Astrocyte (in vitro differentiated cells and primary cell): ENCODE measurements around the gene ZNF512B. TPM values are rescaled to one million over a fixed set of nuclear protein-coding genes. Genes with fewer than 3 reads are reported as not detected.

Experiments used
- DNase-seq: peaks from one replicate; pipeline ENCODE4 v3.0.0-alpha.2; 2010; ENCODE audit warnings: low read depth
- FAIRE-seq: peaks from 2 replicates; lab custom pipeline; 2011; peaks lifted over from hg19 to GRCh38; lab: Jason Lieb, UNC
- H2AFZ ChIP-seq: 2 replicates; pipeline ENCODE4 v1.6.0; 2012; ENCODE audit warnings: low read depth, low read length, inconsistent platforms
- H3K27ac ChIP-seq: 2 replicates; pipeline ENCODE4 v1.5.1; 2011; ENCODE audit warnings: low read depth, low read length, inconsistent platforms
- H3K27me3 ChIP-seq: 2 replicates; pipeline ENCODE4 v1.6.0; 2011; ENCODE audit warnings: low read length, inconsistent platforms; ENCODE audit not compliant: insufficient read depth
- H3K36me3 ChIP-seq: 2 replicates; pipeline ENCODE4 v1.5.1; 2011; ENCODE audit warnings: low read length, inconsistent platforms; ENCODE audit not compliant: insufficient read depth
- H3K4me1 ChIP-seq: 2 replicates; pipeline ENCODE4 v1.5.1; 2011; ENCODE audit warnings: low read length, inconsistent platforms; ENCODE audit not compliant: insufficient read depth
- H3K4me2 ChIP-seq: 2 replicates; pipeline ENCODE4 v1.6.0; 2012; ENCODE audit warnings: low read length, inconsistent platforms
- H3K4me3 ChIP-seq: 2 replicates; pipeline ENCODE4 v1.5.1; 2011; ENCODE audit warnings: low read depth, mild to moderate bottlenecking, low read length, inconsistent platforms; ENCODE audit not compliant: insufficient read depth
- H3K79me2 ChIP-seq: 2 replicates; pipeline ENCODE4 v1.6.0; 2012; ENCODE audit warnings: mild to moderate bottlenecking, low read length, inconsistent platforms; ENCODE audit not compliant: insufficient read depth
- H3K9ac ChIP-seq: 2 replicates; pipeline ENCODE4 v1.6.0; 2012; ENCODE audit warnings: mild to moderate bottlenecking, low read length, inconsistent platforms
- H3K9me3 ChIP-seq: 2 replicates; pipeline ENCODE4 v1.5.1; 2012; ENCODE audit warnings: low read depth, mild to moderate bottlenecking, low read length, inconsistent platforms; ENCODE audit not compliant: insufficient read depth
- H4K20me1 ChIP-seq: 2 replicates; pipeline ENCODE4 v1.6.0; 2012; ENCODE audit warnings: low read length, inconsistent platforms; ENCODE audit not compliant: insufficient read depth
- H3K27ac Mint-ChIP-seq: one replicate; pipeline ENCODE4 v1.8.0; 2021; ENCODE audit warnings: mild to moderate bottlenecking, mixed read lengths; ENCODE audit not compliant: unreplicated experiment
- H3K27me3 Mint-ChIP-seq: one replicate; pipeline ENCODE4 v1.8.0; 2021; ENCODE audit warnings: low read depth, mixed read lengths; ENCODE audit not compliant: unreplicated experiment
- H3K36me3 Mint-ChIP-seq: one replicate; pipeline ENCODE4 v1.8.0; 2021; ENCODE audit warnings: low read depth, mixed read lengths; ENCODE audit not compliant: unreplicated experiment
- H3K4me1 Mint-ChIP-seq: one replicate; pipeline ENCODE4 v1.8.0; 2021; ENCODE audit warnings: low read depth, mixed read lengths; ENCODE audit not compliant: unreplicated experiment
- H3K4me3 Mint-ChIP-seq: one replicate; pipeline ENCODE4 v1.8.0; 2021; ENCODE audit warnings: mild to moderate bottlenecking, moderate library complexity, mixed read lengths; ENCODE audit not compliant: unreplicated experiment
- H3K9me3 Mint-ChIP-seq: one replicate; pipeline ENCODE4 v1.8.0; 2021; ENCODE audit warnings: mild to moderate bottlenecking, mixed read lengths; ENCODE audit not compliant: unreplicated experiment
- CTCF ChIP-seq: IDR thresholded peaks from 2 replicates; pipeline ENCODE4 v1.5.1; 2011; ENCODE audit warnings: low read depth, mild to moderate bottlenecking, inconsistent platforms, low read length, moderate library complexity; ENCODE audit not compliant: insufficient read depth
- EZH2 ChIP-seq: IDR thresholded peaks from 2 replicates; pipeline ENCODE4 v1.6.1; 2012; ENCODE audit warnings: mild to moderate bottlenecking, low read length, inconsistent platforms; ENCODE audit not compliant: insufficient read depth
- total RNA-seq: library from RNA; stranded (reverse); gene quantifications from 2 replicates; pipeline ENCODE4 v1.2.1, GENCODE V29; 2021

The ZNF512B gene
- total RNA-seq, 1 donor from 2014 or later, result 27.7 TPM

GRCh38 chr20:63957690-63958441, 11.9 kb downstream of the ZNF512B start:
- no peaks in the 10 kb centered on the region for H3K9me3 Mint-ChIP-seq
- TF ChIP-seq EZH2, result no peak
- TF ChIP-seq CTCF, result no peak
- Histone ChIP-seq H2AFZ (no peak overlapping the region), H3K4me3 (no peak overlapping the region), H3K27ac (peak overlapping the region; percentile 19), H3K9me3 (no peaks in the 10 kb centered on the region), H3K9ac (no peak overlapping the region), H3K4me2 (peak overlapping the region; percentile 83), H3K4me1 (peaks cover 12% of the 10 kb centered on the region), H3K36me3 (no peaks in the 10 kb centered on the region), H3K79me2 (peaks cover 32% of the 10 kb centered on the region), H3K27me3 (no peaks in the 10 kb centered on the region), H4K20me1 (peaks cover 25% of the 10 kb centered on the region)
- H3K27ac Mint-ChIP-seq, result no peak overlapping the region
- DNase-seq (no peak), FAIRE-seq (no peak)
- no peaks in the 10 kb centered on the region for H3K27me3 Mint-ChIP-seq
- H3K4me1 Mint-ChIP-seq, result peaks cover 12% of the 10 kb centered on the region
- peaks cover 2% of the 10 kb centered on the region for H3K36me3 Mint-ChIP-seq
- H3K4me3 Mint-ChIP-seq, result no peak overlapping the region

GRCh38 chr20:63957004-63957689, 12.6 kb downstream of the ZNF512B start:
- H3K9me3 ChIP-seq, result no peaks in the 10 kb centered on the region
- no peaks in the 10 kb centered on the region for H3K36me3 ChIP-seq
- H3K4me3 Mint-ChIP-seq, result peak overlapping the region; percentile 82
- peak overlapping the region; percentile 83 for H3K4me2 ChIP-seq
- H4K20me1 ChIP-seq, result peaks cover 32% of the 10 kb centered on the region
- no peaks in the 10 kb centered on the region for H3K27me3 Mint-ChIP-seq
- H3K27me3 ChIP-seq, result no peaks in the 10 kb centered on the region
- H3K9me3 Mint-ChIP-seq, result no peaks in the 10 kb centered on the region
- H3K27ac ChIP-seq, result peak overlapping the region; percentile 31
- peaks cover 2% of the 10 kb centered on the region for H3K36me3 Mint-ChIP-seq
- FAIRE-seq, result no peak
- peak overlapping the region; percentile 53 for H3K4me3 ChIP-seq
- peak overlapping the region; percentile 51 for H3K9ac ChIP-seq
- peaks cover 12% of the 10 kb centered on the region for H3K4me1 ChIP-seq
- no peak overlapping the region for H3K27ac Mint-ChIP-seq
- H3K4me1 Mint-ChIP-seq, result peaks cover 12% of the 10 kb centered on the region
- H3K79me2 ChIP-seq, result peaks cover 39% of the 10 kb centered on the region
- peak overlapping the region; percentile 24 for H2AFZ ChIP-seq
- peak; percentile 47 for DNase-seq
- TF ChIP-seq EZH2, result no peak
- TF ChIP-seq CTCF, result no peak

DNA sequence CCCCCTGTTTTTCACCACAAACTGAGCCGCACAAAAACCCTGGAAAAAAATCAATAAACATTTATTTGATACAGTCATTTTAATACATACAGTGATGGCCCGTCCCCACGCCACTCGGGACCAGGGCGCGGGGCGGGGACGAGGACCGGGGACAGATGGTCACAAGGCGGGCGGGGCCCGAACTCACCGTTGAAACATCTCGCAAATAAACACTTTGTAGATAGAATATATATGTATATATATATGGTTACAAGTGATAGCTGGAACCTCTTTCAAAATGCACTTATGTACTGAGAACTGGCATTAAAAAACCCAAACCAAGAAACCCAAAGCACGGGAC, 13.1 kb downstream of the ZNF512B start:
- H3K4me1 ChIP-seq, result peaks cover 12% of the 10 kb centered on the region
- peak overlapping the region; percentile 53 for H3K4me3 ChIP-seq
- Mint-ChIP-seq H3K36me3 (peaks cover 2% of the 10 kb centered on the region), H3K27ac (peak overlapping the region; percentile 81), H3K9me3 (no peaks in the 10 kb centered on the region), H3K4me3 (peak overlapping the region; percentile 82), H3K27me3 (no peaks in the 10 kb centered on the region), H3K4me1 (peaks cover 12% of the 10 kb centered on the region)
- peaks cover 37% of the 10 kb centered on the region for H4K20me1 ChIP-seq
- peak overlapping the region; percentile 83 for H3K4me2 ChIP-seq
- peaks cover 44% of the 10 kb centered on the region for H3K79me2 ChIP-seq
- H3K36me3 ChIP-seq, result no peaks in the 10 kb centered on the region
- H3K27me3 ChIP-seq, result no peaks in the 10 kb centered on the region
- peak overlapping the region; percentile 31 for H3K27ac ChIP-seq
- FAIRE-seq (no peak), DNase-seq (no peak)
- H3K9me3 ChIP-seq, result no peaks in the 10 kb centered on the region
- TF ChIP-seq CTCF, result no peak
- TF ChIP-seq EZH2, result no peak
- H2AFZ ChIP-seq, result peak overlapping the region; percentile 24
- peak overlapping the region; percentile 51 for H3K9ac ChIP-seq
